ENCODE measurements around the gene CCDC9B.

Gene CCDC9B

DNA sequence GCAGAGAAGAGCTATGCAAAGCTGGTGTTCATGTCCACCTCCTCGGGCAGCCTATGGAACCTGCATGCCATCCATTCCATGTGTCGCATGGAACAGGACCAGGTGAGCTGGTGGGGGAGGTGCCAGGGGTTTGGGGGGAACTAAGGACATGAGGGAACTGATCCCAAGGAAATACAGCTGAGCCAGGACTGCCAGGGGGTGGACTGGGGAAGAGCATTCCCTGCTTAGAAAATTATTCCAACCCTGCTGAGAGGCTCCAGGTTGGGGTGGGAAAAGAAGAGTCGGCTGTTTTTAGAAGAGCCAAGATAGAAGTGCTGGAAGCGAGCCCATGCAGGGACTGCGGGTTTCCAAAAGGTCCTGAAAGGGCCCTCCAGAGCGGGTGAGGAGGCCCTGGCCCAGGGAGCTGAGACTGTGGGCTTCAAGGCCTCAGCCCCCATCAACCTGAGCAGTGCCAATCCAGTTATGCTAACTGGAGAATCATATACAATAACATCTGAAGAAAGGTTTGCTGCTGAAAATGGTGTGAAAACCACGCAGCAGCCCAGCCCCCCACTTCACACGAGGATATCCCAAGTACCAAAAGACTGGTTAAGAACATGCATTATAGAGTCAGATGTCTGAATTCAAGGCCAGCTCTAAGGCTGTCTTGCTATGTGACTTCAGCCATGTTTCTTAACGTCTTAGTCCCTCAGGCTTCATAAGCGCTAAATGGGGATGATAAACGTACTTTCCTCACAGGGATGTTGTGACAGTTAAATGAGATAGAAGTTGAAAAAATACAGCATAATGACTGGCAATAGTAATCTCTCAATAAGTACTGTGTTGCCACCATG is 25.1 kb upstream of the CCDC9B start:
- H3K79me2 ChIP-seq, result no peaks in the 10 kb centered on the region
- H3K36me3 ChIP-seq (ENCODE audit: control insufficient read depth, insufficient read depth, low read length), result no peaks in the 10 kb centered on the region
- no peaks in the 10 kb centered on the region for H3K9me3 ChIP-seq (ENCODE audit: control insufficient read depth, low read length)
- H3K9ac ChIP-seq, result no peak overlapping the region
- TF ChIP-seq, protein P1, sequence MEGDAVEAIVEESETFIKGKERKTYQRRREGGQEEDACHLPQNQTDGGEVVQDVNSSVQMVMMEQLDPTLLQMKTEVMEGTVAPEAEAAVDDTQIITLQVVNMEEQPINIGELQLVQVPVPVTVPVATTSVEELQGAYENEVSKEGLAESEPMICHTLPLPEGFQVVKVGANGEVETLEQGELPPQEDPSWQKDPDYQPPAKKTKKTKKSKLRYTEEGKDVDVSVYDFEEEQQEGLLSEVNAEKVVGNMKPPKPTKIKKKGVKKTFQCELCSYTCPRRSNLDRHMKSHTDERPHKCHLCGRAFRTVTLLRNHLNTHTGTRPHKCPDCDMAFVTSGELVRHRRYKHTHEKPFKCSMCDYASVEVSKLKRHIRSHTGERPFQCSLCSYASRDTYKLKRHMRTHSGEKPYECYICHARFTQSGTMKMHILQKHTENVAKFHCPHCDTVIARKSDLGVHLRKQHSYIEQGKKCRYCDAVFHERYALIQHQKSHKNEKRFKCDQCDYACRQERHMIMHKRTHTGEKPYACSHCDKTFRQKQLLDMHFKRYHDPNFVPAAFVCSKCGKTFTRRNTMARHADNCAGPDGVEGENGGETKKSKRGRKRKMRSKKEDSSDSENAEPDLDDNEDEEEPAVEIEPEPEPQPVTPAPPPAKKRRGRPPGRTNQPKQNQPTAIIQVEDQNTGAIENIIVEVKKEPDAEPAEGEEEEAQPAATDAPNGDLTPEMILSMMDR (IDR thresholded peaks at IDR 0.05), result no peak
- H3K27me3 ChIP-seq (ENCODE audit: control insufficient read depth, insufficient read depth, low read length), result no peaks in the 10 kb centered on the region
- no peaks in the 10 kb centered on the region for H3K4me1 ChIP-seq
- no peak overlapping the region for H3K4me2 ChIP-seq (ENCODE audit: low read length)
- no peak overlapping the region for H3K27ac ChIP-seq
- H2AFZ ChIP-seq, result no peak overlapping the region
- H3K4me3 ChIP-seq (ENCODE audit: low read depth, low read length), result no peak overlapping the region

DNA sequence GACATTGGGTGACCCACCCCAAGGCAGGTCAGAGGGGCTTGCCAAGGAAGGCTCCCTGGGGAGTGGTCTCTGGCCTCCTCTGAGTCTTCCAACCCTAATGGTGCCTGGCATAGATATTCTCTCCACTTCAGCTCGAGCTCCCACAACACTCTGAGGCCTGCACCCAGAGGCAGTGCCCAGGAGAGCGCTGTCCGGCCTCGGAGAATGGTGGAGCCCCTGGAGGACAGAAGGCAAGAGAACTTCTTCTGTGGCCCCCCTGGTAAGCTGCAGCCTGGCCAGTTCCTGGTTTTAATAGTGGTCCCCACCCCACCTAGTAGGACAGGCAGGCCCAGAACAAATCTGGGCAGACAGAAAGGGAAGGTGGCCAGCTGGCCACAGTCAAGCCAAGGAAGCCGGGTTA is 24.3 kb upstream of the CCDC9B start:
- TF ChIP-seq, protein P1 (IDR thresholded peaks at IDR 0.05), result no peak
- Histone ChIP-seq H3K79me2 (no peaks in the 10 kb centered on the region), H2AFZ (no peak overlapping the region), H3K36me3 (ENCODE audit: control insufficient read depth, insufficient read depth, low read length) (no peaks in the 10 kb centered on the region), H3K27ac (no peak overlapping the region), H3K9ac (no peak overlapping the region), H3K4me2 (ENCODE audit: low read length) (no peak overlapping the region), H3K9me3 (ENCODE audit: control insufficient read depth, low read length) (no peaks in the 10 kb centered on the region), H3K27me3 (ENCODE audit: control insufficient read depth, insufficient read depth, low read length) (no peaks in the 10 kb centered on the region), H3K4me3 (ENCODE audit: low read depth, low read length) (no peak overlapping the region), H3K4me1 (no peaks in the 10 kb centered on the region)

DNA sequence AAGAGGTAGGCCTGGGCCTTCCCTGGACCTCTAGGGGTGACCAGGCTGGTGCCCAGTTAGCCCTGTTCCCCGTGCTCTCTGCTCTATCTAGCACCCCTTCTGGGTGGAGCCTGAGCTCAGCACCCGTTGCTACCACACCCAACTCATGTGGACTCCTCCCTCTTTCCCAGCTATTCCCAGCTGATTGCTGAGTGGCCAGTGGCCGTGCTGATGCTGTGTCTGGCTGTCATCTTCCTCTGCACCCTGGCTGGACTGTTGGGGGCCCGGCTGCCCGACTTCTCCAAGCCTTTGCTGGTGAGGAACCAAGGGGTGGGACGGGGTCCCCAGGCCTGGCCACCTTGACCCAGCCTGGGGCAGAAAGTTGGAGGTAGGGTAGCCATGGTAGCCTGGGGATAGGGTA is 23.5 kb upstream of the CCDC9B start:
- H3K27ac ChIP-seq, result no peak overlapping the region

DNA sequence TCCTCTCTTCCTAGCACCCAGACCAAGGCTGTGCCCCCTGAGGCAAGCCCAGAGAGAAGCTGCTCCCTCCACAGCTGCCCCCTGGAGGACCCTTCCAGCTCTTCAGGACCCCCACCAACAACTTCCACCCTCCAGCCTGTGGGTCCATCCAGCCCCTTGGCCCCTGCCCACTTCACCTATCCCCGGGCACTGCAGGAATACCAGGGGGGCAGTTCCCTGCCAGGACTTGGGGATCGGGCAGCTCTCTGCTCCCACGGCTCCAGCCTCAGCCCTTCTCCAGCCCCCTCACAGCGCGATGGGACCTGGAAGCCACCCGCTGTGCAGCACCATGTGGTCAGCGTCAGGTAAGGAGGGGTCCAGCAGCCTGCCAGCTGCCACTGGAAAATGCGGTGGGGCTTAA is 22.9 kb upstream of the CCDC9B start:
- Histone ChIP-seq H3K27me3 (ENCODE audit: control insufficient read depth, insufficient read depth, low read length) (no peaks in the 10 kb centered on the region), H3K9me3 (ENCODE audit: control insufficient read depth, low read length) (no peaks in the 10 kb centered on the region), H3K4me1 (peaks cover under 1% of the 10 kb centered on the region), H3K4me2 (ENCODE audit: low read length) (no peak overlapping the region), H3K79me2 (no peaks in the 10 kb centered on the region), H2AFZ (no peak overlapping the region), H3K27ac (no peak overlapping the region), H3K36me3 (ENCODE audit: control insufficient read depth, insufficient read depth, low read length) (no peaks in the 10 kb centered on the region), H3K9ac (no peak overlapping the region), H3K4me3 (ENCODE audit: low read depth, low read length) (no peak overlapping the region)
- TF ChIP-seq, protein P1 (IDR thresholded peaks at IDR 0.05), result no peak

More for the DNA sequence above, 23.5 kb upstream of the CCDC9B start:
- Histone ChIP-seq H3K9me3 (ENCODE audit: control insufficient read depth, low read length) (no peaks in the 10 kb centered on the region), H3K4me3 (ENCODE audit: low read depth, low read length) (no peak overlapping the region), H3K36me3 (ENCODE audit: control insufficient read depth, insufficient read depth, low read length) (no peaks in the 10 kb centered on the region), H2AFZ (no peak overlapping the region), H3K27me3 (ENCODE audit: control insufficient read depth, insufficient read depth, low read length) (no peaks in the 10 kb centered on the region), H3K4me2 (ENCODE audit: low read length) (no peak overlapping the region), H3K4me1 (no peaks in the 10 kb centered on the region), H3K9ac (no peak overlapping the region), H3K79me2 (no peaks in the 10 kb centered on the region)
- TF ChIP-seq, protein P1 (IDR thresholded peaks at IDR 0.05), result no peak

DNA sequence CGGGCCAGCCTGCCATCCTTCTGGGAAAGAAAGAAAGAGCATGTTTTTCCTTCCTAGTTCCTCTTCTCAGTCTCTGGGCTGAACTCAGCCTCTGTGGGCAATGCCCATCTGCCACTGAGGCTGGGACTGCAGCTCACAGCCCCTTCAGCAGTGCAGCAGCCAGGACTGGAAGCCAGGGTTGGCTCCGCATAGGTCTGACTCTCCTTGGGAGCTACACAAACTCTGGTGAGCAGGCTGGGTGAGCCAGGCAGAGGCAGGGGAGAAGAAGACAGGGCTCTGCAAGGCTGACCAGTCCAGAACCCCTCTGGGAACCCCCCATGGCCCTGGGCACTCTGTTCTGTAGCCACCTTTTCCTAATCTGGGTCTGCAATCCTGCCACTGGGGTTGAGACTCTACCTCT is 20.9 kb upstream of the CCDC9B start:
- H3K4me2 ChIP-seq (ENCODE audit: low read length), result no peak overlapping the region
- no peak overlapping the region for H3K27ac ChIP-seq
- no peak overlapping the region for H2AFZ ChIP-seq
- H3K79me2 ChIP-seq, result no peaks in the 10 kb centered on the region
- H3K4me1 ChIP-seq, result peaks cover 2% of the 10 kb centered on the region
- H3K27me3 ChIP-seq (ENCODE audit: control insufficient read depth, insufficient read depth, low read length), result no peaks in the 10 kb centered on the region
- H3K9ac ChIP-seq, result no peak overlapping the region
- no peak overlapping the region for H3K4me3 ChIP-seq (ENCODE audit: low read depth, low read length)
- H3K36me3 ChIP-seq (ENCODE audit: control insufficient read depth, insufficient read depth, low read length), result no peaks in the 10 kb centered on the region
- no peaks in the 10 kb centered on the region for H3K9me3 ChIP-seq (ENCODE audit: control insufficient read depth, low read length)
- TF ChIP-seq, protein P1 (IDR thresholded peaks at IDR 0.05), result no peak

Data from parathyroid adenoma (tissue), 2 donors.